Lung microvascular endothelial cell (primary cell): ENCODE measurements around the gene LRIG1. TPM values are rescaled to one million over a fixed set of nuclear protein-coding genes. Genes with fewer than 3 reads are reported as not detected.
A peak's percentile ranks its signal among the peaks of the same experiment; 100 is the strongest.

Experiments used
- DNase-seq, 2 donors: peaks; one replicate each; pipeline versions ENCODE4 v3.0.0 to v3.0.0-alpha.2; 2010; ENCODE audit warnings: low read depth in 2 of 2
- total RNA-seq: library from RNA; depleted of rRNA; stranded (reverse); fragments of >200 nt; gene quantifications from 2 replicates; pipeline ENCODE4 v1.2.1, GENCODE V29; 2014

LRIG1 gene
- total RNA-seq, 1 donor from 2014 or later = 38.9 TPM

- no peak for DNase-seq
These were observed 4.2 kb upstream of the LRIG1 start for GRCh38 chr3:66504850-66505641.

DNA sequence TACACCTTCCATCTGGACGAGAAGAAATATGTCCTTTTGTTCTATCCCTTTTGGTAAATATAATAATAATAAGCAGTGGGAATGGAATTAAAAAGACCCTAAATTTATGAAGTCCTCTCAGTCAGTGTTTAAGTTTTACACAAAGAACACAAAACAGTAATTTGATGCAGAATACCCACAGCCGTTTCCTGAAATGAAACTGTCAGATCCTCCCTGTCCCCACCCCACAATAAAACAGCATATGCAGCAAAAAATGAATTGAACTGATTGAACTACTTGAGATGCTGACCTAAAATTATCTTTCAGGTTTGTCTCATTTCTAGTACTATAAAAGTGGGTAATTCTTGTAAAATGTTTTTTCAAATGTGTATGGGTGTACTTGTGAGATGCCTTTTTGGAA lies 2.2 kb upstream of the LRIG1 start:
- DNase-seq = no peak

GRCh38 chr3:66502245-66502874 lies 1.5 kb upstream of the LRIG1 start:
- DNase-seq = no peak

- DNase-seq = no peak
These were observed 842 bp upstream of the LRIG1 start for GRCh38 chr3:66501483-66502244.

GRCh38 chr3:66499881-66500575 lies 794 bp downstream of the LRIG1 start:
- peak; percentile 23 to 39 for DNase-seq

DNA sequence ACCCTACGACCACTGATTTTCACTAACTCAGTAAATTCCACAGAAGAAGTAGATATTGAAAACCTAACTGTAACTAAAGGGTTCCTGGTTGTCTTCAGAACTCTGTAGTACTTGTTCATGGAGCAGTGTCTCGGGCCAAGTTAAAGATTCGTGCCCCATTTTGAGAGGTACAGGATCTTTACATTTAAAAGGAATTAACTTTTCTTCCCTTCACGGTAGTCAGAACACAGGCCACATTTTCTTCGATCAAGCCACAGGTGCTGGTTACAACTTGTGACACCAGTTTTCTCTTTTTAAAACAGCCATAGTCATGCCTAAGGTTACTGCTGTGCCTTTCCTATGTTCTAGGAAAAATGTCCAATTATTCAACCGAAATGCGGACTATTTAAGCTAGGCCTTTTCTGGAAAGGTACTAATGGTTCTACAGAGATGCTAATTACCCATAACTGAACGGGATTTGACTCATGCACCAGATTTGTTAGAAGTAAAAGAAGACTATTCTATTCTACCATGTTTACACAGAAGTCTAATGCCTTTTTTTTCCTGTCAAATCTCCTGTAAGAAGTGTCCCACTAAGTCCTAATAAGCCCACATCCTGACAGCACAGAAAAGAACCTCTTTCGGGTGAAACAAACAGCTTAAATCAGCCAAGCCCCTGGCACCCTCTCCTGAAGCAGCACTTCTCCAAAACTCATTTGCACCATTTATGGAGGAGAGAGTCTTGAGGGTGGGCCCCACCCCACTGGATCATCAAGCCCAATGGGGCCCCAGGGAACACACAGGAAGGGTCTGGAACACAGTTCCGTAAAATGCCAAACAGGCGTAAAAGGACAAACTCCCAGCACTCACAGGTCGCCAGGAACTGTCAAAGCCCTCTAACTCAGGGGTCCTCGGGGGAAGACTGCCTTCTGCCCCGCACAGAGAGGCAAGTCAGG lies 1.9 kb downstream of the LRIG1 start:
- no peak for DNase-seq

DNA sequence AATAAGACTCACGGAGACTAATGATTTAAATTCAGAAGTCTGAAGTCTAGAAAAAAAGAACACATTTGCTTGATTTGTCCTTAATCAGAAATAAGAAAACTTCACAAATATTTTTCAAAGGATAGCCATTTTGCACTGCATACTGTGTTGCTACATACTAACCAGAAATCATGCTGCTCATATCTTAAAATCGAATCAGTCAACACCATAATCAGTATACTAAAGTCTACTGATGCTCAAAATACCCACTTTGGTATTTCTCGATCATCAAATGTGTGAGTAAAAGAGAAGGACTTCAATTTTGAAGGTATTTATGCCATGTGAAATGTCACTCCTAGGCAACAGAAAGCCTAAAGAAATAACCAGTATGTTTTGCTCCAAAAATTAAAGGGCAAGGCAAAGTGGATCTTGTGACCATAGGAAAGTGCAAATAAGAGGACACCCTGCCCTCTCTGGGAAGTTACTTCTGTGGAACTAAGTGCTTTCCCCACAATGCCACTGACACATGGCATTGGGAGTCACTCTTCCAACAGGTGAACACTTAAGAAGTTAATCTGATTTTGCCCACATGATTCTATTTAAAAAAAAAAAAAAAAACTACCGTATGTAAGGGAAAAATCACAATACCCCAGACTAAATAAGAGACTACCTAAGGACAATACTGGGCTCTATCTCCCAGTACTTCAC lies 2.7 kb downstream of the LRIG1 start:
- no peak for DNase-seq

DNA sequence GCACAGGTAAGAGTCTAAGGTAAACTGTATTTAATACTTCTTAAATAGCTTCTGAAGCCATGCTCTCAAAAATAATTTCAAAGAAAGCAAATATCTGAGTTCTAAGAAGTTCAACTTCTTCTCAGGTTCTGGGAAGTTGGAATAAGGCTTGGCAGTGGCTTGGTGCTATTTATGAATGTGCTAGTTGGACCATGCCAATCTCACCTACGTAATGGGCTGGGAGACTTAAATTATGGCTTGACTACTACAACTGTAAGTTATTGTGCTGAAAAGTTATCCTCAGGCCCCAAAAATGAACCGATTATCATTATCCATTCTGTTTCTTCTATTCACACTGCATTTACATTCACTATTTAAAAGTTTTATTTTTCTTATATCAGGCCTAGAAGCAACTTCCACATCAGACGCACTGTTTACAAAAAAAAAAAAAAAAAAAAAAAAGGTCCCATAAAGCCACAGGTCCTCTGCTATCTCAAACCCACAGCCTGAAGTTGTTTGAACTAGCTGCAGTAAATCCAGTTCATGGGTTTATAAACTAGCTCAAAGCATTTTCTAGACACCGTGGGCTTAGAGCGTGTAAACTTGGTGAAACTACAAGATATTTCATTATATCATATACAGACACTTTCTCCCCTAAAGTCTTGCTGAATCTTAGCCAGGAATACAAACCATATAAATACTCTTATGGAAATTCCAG lies 3.4 kb downstream of the LRIG1 start:
- no peak for DNase-seq

- no peak for DNase-seq
These were observed 4.1 kb downstream of the LRIG1 start for GRCh38 chr3:66496746-66497145.

- DNase-seq = no peak
These were observed 4.5 kb downstream of the LRIG1 start for GRCh38 chr3:66496301-66496700.

DNA sequence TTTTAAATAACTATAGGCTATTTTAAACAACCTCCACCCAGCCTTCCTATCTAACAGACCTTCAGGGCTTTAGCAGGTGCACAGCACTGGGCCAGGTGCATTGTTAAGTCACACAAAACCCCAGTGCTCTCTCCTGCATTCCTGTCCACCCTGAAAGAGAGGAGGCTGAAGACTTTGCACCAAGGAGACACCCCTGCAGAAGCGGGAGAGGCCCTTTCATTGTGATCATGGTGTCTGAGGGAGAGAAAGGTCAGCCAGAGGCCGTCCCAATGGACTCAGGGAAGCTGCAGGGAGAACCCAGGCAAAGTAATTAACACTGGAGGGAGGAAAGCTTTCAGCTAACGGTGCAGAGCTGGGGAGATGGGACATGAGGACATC lies 5.2 kb downstream of the LRIG1 start:
- no peak for DNase-seq

GRCh38 chr3:66494959-66495667 lies 5.7 kb downstream of the LRIG1 start:
- DNase-seq = no peak

GRCh38 chr3:66493458-66494099 lies 7.2 kb downstream of the LRIG1 start:
- DNase-seq = no peak

DNA sequence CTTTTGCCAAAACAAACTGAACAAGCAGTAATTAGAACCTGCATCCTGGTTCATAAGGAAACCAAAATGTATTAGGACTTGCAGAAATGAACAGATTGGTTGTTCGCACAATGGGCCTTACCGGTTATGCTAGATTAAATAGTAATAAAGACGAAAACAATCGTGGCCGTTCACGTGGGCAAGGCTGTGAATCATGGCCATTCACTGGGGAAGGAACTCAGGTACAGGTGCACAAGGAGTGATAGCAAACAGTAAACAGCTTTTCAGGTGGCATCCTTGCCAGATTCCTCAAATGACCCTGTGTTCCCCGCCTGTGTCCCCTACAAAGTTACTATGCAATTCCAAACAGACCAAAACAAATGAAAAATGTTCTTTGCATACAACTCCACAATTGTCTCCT lies 8.2 kb downstream of the LRIG1 start:
- DNase-seq = no peak

DNA sequence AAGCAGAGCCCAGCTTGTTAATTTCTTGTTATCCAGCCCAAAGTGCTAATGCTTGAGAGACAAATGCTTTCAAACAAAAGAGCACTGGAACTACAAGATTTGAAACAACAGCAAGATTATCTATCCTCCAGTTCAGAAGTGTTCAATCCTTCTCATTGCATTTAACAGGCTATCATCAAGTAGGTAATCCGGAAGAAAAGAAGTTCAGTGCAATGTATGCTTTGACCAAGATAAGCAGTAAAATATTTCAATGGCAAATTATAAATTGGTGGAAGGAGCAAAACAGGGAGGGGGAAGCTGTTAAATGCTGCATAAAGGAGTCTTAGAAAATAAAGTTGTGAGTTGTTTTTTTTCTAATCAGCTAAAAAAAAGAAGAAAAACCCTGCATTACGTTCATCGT lies 8.8 kb downstream of the LRIG1 start:
- no peak for DNase-seq

GRCh38 chr3:66490984-66491383 lies 9.8 kb downstream of the LRIG1 start:
- DNase-seq = no peak

GRCh38 chr3:66490214-66490613 lies 10.6 kb downstream of the LRIG1 start:
- DNase-seq = peak in 1 of 2 donors; percentile 42

- no peak for DNase-seq
These were observed 11.2 kb downstream of the LRIG1 start for GRCh38 chr3:66489581-66489980.
